Epidermal melanocyte (primary cell): ENCODE data around the gene VAMP8.
"Not testable (repeated sequence)": the region's sequence is repeated elsewhere in the genome, so short reads cannot be mapped to it uniquely, and the experiment has no call there.

Experiments used
- DNase-seq: peaks from one replicate; pipeline ENCODE4 v3.0.0; 2011; ENCODE audit warnings: low spot score; ENCODE audit not compliant: insufficient read length

The VAMP8 gene

GRCh38 chr2:85577386-85578242 lies at the start of gene VAMP8:
TSS of gene VAMP8 (plus strand) at chr2:85577586. CDS start at chr2:85577647, 61 bp downstream.
- DNase-seq = no peak

- no peak for DNase-seq
These were observed 49.6 kb upstream of the VAMP8 start for GRCh38 chr2:85527787-85528186.

- no peak for DNase-seq
These were observed 49.0 kb upstream of the VAMP8 start for GRCh38 chr2:85528355-85528754.

GRCh38 chr2:85529809-85530208 lies 47.6 kb upstream of the VAMP8 start:
- no peak for DNase-seq

GRCh38 chr2:85531589-85531988 lies 45.8 kb upstream of the VAMP8 start:
- DNase-seq = no peak

GRCh38 chr2:85534099-85534498 lies 43.3 kb upstream of the VAMP8 start:
- no peak for DNase-seq

- DNase-seq = no peak
These were observed 42.5 kb upstream of the VAMP8 start for GRCh38 chr2:85534881-85535280.

GRCh38 chr2:85536479-85536878 lies 40.9 kb upstream of the VAMP8 start:
- no peak for DNase-seq

GRCh38 chr2:85537600-85538506 lies 39.5 kb upstream of the VAMP8 start:
- DNase-seq = no peak

GRCh38 chr2:85538507-85539360 lies 38.7 kb upstream of the VAMP8 start, which contains the start of gene MAT2A:
TSS of gene MAT2A (plus strand) at chr2:85539168. CDS start at chr2:85539288, 120 bp downstream.
- DNase-seq = peak; percentile 70

- DNase-seq = no peak
These were observed 37.8 kb upstream of the VAMP8 start for GRCh38 chr2:85539361-85540132.

- DNase-seq = no peak
These were observed 37.2 kb upstream of the VAMP8 start for GRCh38 chr2:85540133-85540648.

GRCh38 chr2:85541262-85541661 lies 36.1 kb upstream of the VAMP8 start:
- no peak for DNase-seq

GRCh38 chr2:85541753-85542457 lies 35.5 kb upstream of the VAMP8 start:
- no peak for DNase-seq

GRCh38 chr2:85542777-85543176 lies 34.6 kb upstream of the VAMP8 start:
- DNase-seq = no peak

- DNase-seq = not testable (repeated sequence)
These were observed 33.1 kb upstream of the VAMP8 start for GRCh38 chr2:85544254-85544691.

GRCh38 chr2:85544915-85545779 lies 32.2 kb upstream of the VAMP8 start:
- not testable (repeated sequence) for DNase-seq

GRCh38 chr2:85545780-85546240 lies 31.6 kb upstream of the VAMP8 start:
- DNase-seq = no peak
